NCI-H345 treated with DMSO at 0.1 percent for 48 hours (cell line): ENCODE measurements around the gene THEM5.
"Not testable (repeated sequence)": the region's sequence is repeated elsewhere in the genome, so short reads cannot be mapped to it uniquely, and the experiment has no call there.

Experiments
- DNase-seq: peaks from one replicate; lab custom pipeline; 2025; ENCODE audit not compliant: unreplicated experiment; lab: John Stamatoyannopoulos, UW

THEM5 gene, protein sequence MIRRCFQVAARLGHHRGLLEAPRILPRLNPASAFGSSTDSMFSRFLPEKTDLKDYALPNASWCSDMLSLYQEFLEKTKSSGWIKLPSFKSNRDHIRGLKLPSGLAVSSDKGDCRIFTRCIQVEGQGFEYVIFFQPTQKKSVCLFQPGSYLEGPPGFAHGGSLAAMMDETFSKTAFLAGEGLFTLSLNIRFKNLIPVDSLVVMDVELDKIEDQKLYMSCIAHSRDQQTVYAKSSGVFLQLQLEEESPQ

DNA sequence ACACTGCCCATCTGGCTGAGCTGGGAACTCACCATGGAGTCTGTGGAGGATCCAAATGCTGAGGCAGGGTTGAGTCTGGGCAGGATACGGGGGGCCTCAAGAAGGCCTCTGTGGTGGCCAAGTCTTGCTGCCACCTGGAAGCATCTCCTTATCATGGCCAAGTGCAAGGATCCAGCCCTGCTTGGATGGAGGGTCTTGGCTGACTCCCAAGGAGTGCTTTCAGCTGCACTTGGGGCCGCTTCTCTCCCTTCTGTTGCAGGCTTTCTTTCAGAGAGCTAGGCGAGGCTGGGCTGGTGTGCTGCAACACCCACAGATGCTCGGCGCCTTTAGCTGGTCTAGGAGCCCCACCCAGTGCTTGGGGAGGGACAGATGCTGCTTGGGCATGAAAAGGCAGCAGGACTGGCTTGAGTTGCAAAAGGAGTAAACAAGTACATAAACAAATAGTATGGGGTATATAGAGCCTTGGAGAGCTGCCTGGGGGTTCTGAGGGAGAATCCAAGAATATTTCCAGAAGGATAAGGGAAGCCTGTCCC, at the start of gene THEM5:
Gene THEM5, minus strand, starts transcription at position 302 of the 533 bp plus-strand sequence. Its CDS starts 147 bp downstream, at position 155.
- DNase-seq, result no peak

GRCh38 chr1:151902858-151903257, 49.3 kb upstream of the THEM5 start:
- DNase-seq, result no peak

DNA sequence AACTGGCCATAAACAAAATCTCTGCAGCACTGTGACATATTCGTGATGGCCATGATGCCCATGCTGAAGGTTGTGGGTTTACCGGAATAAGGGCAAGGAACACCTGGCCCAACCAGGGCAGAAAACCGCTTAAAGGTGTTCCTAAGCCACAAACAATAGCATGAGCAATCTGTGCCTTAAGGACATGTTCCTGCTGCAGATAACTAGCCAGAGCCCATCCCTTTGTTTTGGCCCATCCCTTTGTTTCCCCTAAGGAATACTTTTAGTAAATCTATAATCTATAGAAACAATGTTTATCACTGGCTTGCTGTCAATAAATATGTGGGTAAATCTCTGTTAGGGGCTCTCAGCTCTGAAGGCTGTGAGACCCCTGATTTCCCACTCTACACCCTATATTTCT, 47.3 kb upstream of the THEM5 start:
- DNase-seq, result not testable (repeated sequence)

DNA sequence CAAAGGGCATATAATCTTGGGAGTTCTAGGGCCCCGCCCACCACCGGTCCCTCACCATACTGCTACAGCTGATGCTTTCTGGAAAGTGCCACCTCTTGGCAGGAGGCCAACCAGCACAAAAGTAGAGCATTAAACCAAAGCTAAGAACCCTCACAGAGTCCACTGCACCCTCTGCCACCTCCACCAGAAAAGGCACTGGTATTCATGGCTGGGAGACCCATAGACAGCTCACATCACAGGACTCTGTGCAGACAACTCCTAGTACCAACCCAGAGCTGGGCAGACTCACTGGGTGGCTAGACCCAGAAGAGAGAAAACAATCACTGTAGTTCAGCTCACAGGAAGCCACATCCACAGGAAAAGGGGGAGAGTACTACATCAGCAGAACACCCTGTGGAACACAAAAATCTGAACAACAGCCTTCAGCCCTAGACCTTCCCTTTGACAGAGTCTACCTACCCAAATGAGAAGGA, 45.0 kb upstream of the THEM5 start:
- DNase-seq, result no peak

- DNase-seq, result no peak
Measured at GRCh38 chr1:151897991-151898431, 44.5 kb upstream of the THEM5 start.

GRCh38 chr1:151893176-151893924, 39.8 kb upstream of the THEM5 start:
- DNase-seq, result no peak

DNA sequence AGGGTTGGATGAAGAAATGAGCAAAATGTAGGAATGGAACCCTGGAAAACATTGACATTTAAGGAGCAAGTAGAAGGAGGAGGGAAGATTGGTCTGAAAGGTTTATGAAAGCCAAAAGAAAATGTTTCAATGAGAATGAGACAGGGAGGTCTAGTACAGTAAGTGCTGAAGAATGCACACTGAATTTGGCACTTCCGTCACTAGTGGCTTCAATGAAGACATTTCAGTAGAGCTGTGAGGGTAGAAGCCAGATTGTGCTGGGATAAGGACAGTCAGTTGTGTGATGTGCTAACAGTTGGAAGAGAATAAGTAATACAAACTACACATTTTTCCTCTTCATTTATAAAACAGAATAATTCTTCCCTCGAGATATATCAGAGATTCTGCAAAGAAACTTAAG, 38.7 kb upstream of the THEM5 start:
- no peak for DNase-seq

DNA sequence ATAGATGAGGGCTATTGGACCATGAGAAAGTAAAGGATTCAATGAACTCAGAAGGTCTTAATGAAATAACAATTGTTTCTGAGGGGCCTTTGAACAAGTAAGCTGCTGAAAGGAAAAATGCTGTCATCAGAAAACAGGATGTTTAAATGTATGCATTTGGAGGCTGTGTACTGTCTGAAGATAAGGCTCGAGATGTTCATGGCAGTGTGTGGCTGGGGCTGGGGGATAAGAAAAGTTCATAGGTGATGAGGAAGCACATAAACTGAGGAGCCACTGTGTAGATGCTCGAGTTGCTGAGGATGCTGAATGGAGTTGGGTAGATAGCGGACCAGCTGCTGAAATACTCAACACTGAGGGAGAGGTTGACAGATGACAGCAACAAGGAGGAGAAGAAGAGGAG, 38.0 kb upstream of the THEM5 start:
- DNase-seq, result no peak

DNA sequence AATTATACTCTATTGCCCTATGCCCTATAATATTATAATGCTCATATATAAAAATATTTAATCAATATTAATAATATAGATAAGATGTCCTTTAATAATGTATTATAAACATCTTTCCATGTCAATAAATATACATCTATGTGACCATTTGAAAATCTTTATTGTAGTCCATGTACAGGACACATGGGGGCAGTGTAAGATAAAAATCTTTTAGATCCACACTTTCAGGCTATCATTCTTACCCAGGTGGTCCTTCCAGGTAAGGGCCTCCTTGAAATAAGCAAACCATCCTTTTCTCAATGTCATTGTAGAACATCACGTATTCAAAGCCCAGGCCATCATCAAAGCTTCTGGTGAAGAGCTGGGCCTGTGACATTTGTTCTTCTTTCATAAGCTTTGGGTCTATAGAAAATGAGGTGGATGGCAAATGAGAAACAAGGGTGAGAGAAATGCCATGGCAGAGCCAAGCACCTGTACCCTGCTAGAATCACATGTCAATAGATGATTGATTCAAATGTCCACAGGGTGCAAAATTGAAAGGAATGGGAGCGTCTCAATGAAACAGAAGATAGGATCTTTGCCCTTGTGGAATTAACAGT, 35.6 kb upstream of the THEM5 start:
- DNase-seq, result no peak

GRCh38 chr1:151887028-151887427, 33.5 kb upstream of the THEM5 start:
- DNase-seq, result no peak

GRCh38 chr1:151885479-151885878, 32.0 kb upstream of the THEM5 start:
- DNase-seq, result no peak

DNA sequence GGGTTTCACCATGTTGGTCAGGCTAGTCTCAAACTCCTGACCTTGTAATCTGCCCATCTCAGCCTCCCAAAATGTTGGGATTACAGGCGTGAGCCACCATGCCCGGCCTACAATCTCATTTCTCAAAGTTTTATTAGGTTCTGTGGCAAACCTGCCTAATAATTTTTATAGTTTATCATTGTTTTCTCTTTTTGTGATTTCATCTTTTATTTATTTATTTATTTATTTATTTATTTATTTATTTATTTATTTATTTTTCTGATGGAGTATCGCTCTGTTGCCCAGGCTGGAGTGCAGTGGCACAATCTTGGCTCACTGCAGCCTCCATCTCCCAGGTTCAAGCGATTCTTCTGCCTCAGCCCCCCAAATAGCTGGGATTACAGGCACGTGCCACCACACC, 31.4 kb upstream of the THEM5 start:
- DNase-seq, result not testable (repeated sequence)

GRCh38 chr1:151884445-151884844, 30.9 kb upstream of the THEM5 start:
- not testable (repeated sequence) for DNase-seq

GRCh38 chr1:151883898-151884297, 30.4 kb upstream of the THEM5 start:
- DNase-seq, result not testable (repeated sequence)

GRCh38 chr1:151882918-151883317, 29.4 kb upstream of the THEM5 start:
- DNase-seq, result not testable (repeated sequence)

DNA sequence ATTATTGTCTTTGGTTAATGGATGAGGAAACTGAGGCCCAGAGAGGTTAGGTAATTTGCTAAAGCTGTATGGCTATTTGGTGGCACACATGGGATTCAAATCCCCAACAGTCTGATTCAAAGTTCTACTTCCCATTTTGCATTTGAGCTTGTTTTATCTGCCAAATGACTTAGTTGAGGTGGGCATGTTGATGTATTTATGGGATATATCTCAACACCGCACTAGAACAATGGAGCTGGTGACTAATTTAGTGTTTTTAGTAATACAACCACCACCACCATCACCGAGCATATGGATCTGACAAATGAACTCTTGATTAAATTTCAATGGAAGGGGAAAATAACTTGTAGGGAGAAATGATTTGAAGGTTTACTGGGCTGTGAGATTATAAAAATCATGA, 29.0 kb upstream of the THEM5 start:
- no peak for DNase-seq

DNA sequence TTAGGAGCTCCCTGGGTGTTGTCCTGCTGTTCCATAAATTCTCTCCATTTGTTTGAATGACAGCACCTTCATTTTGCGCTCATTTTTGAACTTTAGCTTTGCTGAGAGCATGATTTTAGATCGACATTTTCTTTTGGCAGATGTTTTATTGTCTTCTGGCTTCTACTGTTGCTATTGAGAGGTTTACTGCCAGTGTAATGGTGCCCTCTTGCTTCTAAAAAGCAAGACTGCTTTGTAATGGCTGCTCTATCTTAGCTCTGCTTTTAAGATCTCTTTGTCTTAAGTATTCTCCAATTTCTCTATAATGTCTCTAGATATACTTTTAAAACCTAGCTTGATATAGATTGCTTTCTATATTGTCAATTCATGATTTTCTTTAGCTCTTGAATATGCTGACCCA, 28.0 kb upstream of the THEM5 start:
- no peak for DNase-seq

DNA sequence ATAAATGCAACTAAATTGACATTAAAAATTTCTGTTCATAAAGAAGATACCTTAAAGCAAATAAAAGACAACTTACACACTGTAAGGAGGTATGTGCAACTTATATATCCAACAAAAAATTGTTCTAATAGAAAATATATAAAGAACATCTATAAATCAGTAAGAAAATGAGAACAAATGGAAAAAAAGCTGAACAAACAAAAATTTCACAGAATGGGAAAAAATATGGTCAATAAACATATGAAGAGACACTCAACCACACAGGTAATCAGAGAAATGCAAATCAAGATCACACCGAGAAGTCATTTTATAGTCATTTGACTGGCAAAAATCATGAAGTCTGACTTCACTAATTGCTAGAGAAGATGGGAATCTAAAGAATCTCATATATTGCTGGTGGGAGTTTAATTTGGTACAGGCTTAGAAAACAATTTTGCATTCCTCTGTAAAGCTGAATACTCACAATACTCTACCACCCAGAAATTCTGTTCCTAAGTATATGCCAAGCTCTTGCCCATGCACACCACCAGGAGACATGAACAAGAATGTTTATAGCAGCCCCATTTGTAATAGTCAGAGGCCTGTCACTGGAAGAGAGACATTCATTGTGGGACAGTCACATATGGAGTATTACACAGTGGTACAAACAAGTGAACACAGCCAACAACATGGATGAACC, 22.0 kb upstream of the THEM5 start:
- DNase-seq, result no peak

GRCh38 chr1:151872776-151873175, 19.3 kb upstream of the THEM5 start:
- not testable (repeated sequence) for DNase-seq

DNA sequence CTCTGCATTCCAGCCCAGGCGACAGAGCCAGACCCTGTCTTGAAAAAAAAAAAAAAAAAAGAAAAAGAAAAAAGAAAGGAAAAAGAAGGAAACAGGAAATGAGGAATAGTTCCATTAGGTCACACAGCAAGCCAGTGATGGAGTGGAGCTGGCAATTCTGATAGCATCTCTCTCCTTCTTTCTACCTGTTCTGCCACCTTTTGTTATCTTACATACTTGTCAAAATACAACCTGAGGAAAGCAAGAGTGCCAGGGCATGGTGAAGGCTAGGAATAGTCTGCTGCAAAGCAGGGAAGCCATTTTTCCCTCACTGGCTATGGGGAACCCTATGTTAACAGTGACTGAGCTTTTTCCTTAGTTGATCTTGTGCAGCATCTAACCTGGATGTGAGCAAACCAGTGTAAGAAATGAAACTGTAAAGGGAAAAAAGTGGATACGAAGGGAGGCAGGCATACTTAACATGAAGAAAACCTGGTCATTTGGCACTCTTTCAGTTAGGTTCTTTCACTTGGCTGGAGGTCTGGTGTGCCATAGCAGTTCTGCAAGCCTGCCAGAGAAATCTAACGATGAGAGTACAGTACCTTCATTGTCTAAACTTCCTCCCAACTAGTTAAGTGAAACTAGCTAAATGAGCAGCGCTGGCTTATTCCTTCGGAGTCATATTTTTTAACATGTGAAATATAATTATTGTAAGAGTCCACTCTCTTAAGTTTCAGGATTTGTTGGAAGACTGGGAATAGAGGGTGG, 17.9 kb upstream of the THEM5 start:
- no peak for DNase-seq
